ENCODE measurements around the gene SCOC. TPM values are rescaled to one million over a fixed set of nuclear protein-coding genes. Genes with fewer than 3 reads are reported as not detected.
A peak's percentile ranks its signal among the peaks of the same experiment; 100 is the strongest.

The SCOC gene
- total and polyA plus RNA-seq, 2 of the 13 experiments (the other 11 are each of a cell fraction or from before 2014, with no cell fraction given): 43.8 to 65.2 TPM

GRCh38 chr4:140372751-140373327, 607 bp upstream of the SCOC start:
- Histone ChIP-seq H2AFZ (ENCODE audit: low read length) (peak overlapping the region; percentile 93), H3K4me1 (ENCODE audit: insufficient read depth, low read length) (peaks cover 45% of the 10 kb centered on the region), H4K20me1 (ENCODE audit: insufficient read depth, low read length) (no peaks in the 10 kb centered on the region; the same call in none of the 2 replicates), H3K4me2 (ENCODE audit: low read depth, low read length) (peak overlapping the region; percentile 94), H3K27me3 (ENCODE audit: control insufficient read depth in 1 of 2, insufficient read depth in 2 of 2, low read length in 2 of 2) (no peaks in the 10 kb centered on the region), H3K9ac (ENCODE audit: insufficient read depth, low read depth, low read length) (peak overlapping the region; percentile 83), H3K9me3 (ENCODE audit: low read length) (no peaks in the 10 kb centered on the region), H3K4me3 (replicated peaks in 1 of 3; ENCODE audit: insufficient read depth in 1 of 3, low read depth in 2 of 3, low read length in 3 of 3) (peak overlapping the region; percentile 56 to 78 (median 73)), H3K27ac (ENCODE audit: extremely low read length, insufficient read depth, low read length) (peak overlapping the region; percentile 84), H3K79me2 (ENCODE audit: insufficient read depth, low read length) (peaks cover 40% of the 10 kb centered on the region), H3K36me3 (replicated peaks in 1 of 2; ENCODE audit: control insufficient read depth in 1 of 2, insufficient read depth in 2 of 2, low read length in 2 of 2) (no peaks in the 10 kb centered on the region)
- BruUV-seq (replicated peaks): TSS peak; percentile 96
- ChIA-PET CTCF (ENCODE audit: low intra/inter-chr PET ratio, low total read pairs) (interaction anchor here (2.9 kb wide), 1 partner anchor 13 kb away, joined by 12 read pairs; no protein-coding TSS in a partner anchor), POLR2A (interaction anchor here (0.7 to 4.1 kb wide), 13 partner anchors 10 to 707 kb away, joined by 3 to 56 read pairs (median 5); partner anchors contain the start of genes CLGN, ELMOD2 and MGST2)
- under 1% methylated on average over 21 of the region's 21 CpGs for WGBS (ENCODE audit: low lambda C conversion rate)
- intact Hi-C loops (cut with micrococcal nuclease; ENCODE audit: unreplicated experiment): loop anchor here (2.0 kb wide), 1 partner anchor 54 kb away; the partner anchor contains the start of gene CLGN
- peak; percentile 39 for ATAC-seq
- DNase-seq (ENCODE audit: low spot score): peak; percentile 16
- in situ Hi-C loops (cut with HindIII; ENCODE audit: extremely low pct_ligation_motif_present, low pct_unique_long_range_greater_than_20kb): no loop called here
- peak; percentile 4 for FAIRE-seq
- TF ChIP-seq HDAC2 (CRISPR knock-in tag; IDR thresholded peaks at IDR 0.05) (0 out of 2 replicates have a peak, but pooled peaks have one; percentile 10), PBX2 (CRISPR knock-in tag; IDR thresholded peaks at IDR 0.05) (no peak), ETV6 (CRISPR knock-in tag; conservative IDR thresholded peaks at IDR 0.05) (no peak), POLR2A (IDR thresholded peaks at IDR 0.05; ENCODE audit: insufficient read depth in 1 of 2, low read depth in 2 of 2, low read length in 2 of 2) (peak in 1 of 2 experiments; percentile 85; a peak in 1 of 4 replicates), SAP130 (CRISPR knock-in tag; IDR thresholded peaks at IDR 0.05; ENCODE audit: low read depth) (peak; percentile 5; the same call in 1 of the 2 replicates), SIX1 (CRISPR knock-in tag; IDR thresholded peaks at IDR 0.05; ENCODE audit: borderline replicate concordance) (0 out of 2 replicates have a peak, but pooled peaks have one; percentile 80), TCF7L2 (IDR thresholded peaks at IDR 0.05; ENCODE audit: low read depth, low read length) (no peak), ELF4 (CRISPR knock-in tag; IDR thresholded peaks at IDR 0.05; ENCODE audit: borderline replicate concordance) (peak; percentile 69), ZNF878 (CRISPR knock-in tag; IDR thresholded peaks at IDR 0.05) (0 out of 2 replicates have a peak, but pooled peaks have one; percentile 13), ZNF570 (CRISPR knock-in tag; IDR thresholded peaks at IDR 0.05; ENCODE audit: borderline replicate concordance) (no peak), TRIM22 (IDR thresholded peaks at IDR 0.05) (no peak), ZNF331 (CRISPR knock-in tag; IDR thresholded peaks at IDR 0.05) (0 out of 2 replicates have a peak, but pooled peaks have one; percentile 15), FOXA3 (CRISPR knock-in tag; IDR thresholded peaks at IDR 0.05) (0 out of 2 replicates have a peak, but pooled peaks have one; percentile 1), RBM39 (IDR thresholded peaks at IDR 0.05; ENCODE audit: low read depth, low read length, poor library complexity, severe bottlenecking) (no peak), TEAD3 (CRISPR knock-in tag; optimal IDR thresholded peaks at IDR 0.05; ENCODE audit: borderline replicate concordance) (peak; percentile 4), CERS6 (CRISPR knock-in tag; IDR thresholded peaks at IDR 0.05) (no peak), CCDC6 (CRISPR knock-in tag; IDR thresholded peaks at IDR 0.05) (peak; percentile 61), ZSCAN31 (CRISPR knock-in tag; IDR thresholded peaks at IDR 0.05; ENCODE audit: low read depth) (peak; percentile 24; the same call in 1 of the 2 replicates), POGZ (CRISPR knock-in tag; IDR thresholded peaks at IDR 0.05) (no peak), YEATS2 (CRISPR knock-in tag; IDR thresholded peaks at IDR 0.05; ENCODE audit: borderline replicate concordance) (no peak), GTF2F1 (IDR thresholded peaks at IDR 0.05; ENCODE audit: low read length) (no peak), ZNF674 (CRISPR knock-in tag; IDR thresholded peaks at IDR 0.05; ENCODE audit: low read depth) (no peak)
